HUES64 (cell line): Measurements from ENCODE around the gene BHLHE23.

Experiments used
- H3K27ac ChIP-seq: 2 replicates; pipeline ENCODE4 v1.7.0; 2013; ENCODE audit warnings: low read depth, low read length, inconsistent platforms
- H3K27me3 ChIP-seq: 2 replicates; pipeline ENCODE4 v1.6.1; 2013; ENCODE audit warnings: mild to moderate bottlenecking, low read length; ENCODE audit not compliant: insufficient read depth
- H3K36me3 ChIP-seq: 2 replicates; pipeline ENCODE4 v1.6.1; 2013; ENCODE audit warnings: mild to moderate bottlenecking, low read length; ENCODE audit not compliant: insufficient read depth
- H3K4me1 ChIP-seq: 2 replicates; pipeline ENCODE4 v1.6.1; 2013; ENCODE audit warnings: mild to moderate bottlenecking, low read length, moderate library complexity; ENCODE audit not compliant: insufficient read depth
- H3K4me3 ChIP-seq: 2 replicates; pipeline ENCODE4 v1.5.1; 2013; ENCODE audit warnings: mild to moderate bottlenecking, low read length, moderate library complexity
- H3K9ac ChIP-seq: 2 replicates; pipeline ENCODE4 v1.6.1; 2013; ENCODE audit warnings: mild to moderate bottlenecking, low read depth, low read length
- H3K9me3 ChIP-seq: 2 replicates; pipeline ENCODE4 v1.6.1; 2013; ENCODE audit warnings: low read depth, low read length; ENCODE audit not compliant: insufficient read depth
- WGBS: fragments of 150-250, 120-280 bp; methylation state at CpG from one replicate; pipeline ENCODE4 v1.1.7; 2013; ENCODE audit warnings: missing lambda C conversion rate; 5-methylcytosine and 5-hydroxymethylcytosine counted together

Gene BHLHE23

DNA sequence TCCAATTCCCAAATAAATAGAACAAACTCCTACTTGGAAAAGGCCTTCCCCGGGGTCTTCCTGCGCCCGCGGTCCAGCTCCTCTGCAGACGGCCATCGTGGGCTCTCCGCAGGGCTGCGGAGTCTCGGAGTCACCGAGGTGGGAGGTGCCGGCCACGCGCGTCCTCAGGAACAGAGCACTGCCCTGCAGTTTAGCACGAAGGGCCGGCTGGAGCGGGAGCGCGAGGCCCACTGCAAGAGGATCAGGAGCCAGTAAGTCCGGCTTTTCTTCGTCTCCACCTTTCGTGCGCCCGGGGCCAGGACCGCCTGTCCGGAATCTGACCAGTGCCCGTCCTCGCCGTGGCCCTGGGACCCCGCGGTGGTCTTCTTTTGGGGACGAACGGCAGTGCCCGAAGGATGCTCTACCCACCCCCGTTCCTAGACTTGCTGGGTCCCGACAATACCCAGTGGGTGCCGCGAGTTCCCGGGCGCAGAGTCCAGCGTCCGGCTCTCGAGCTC lies 1.4 kb downstream of the BHLHE23 start:
- Histone ChIP-seq H3K36me3 (no peaks in the 10 kb centered on the region), H3K27ac (no peak overlapping the region), H3K4me3 (no peak overlapping the region), H3K4me1 (peaks cover 19% of the 10 kb centered on the region; the same call in 1 of the 2 replicates), H3K9me3 (no peaks in the 10 kb centered on the region), H3K27me3 (peaks cover 98% of the 10 kb centered on the region), H3K9ac (no peak overlapping the region)
- 7% methylated on average over 43 of the region's 43 CpGs for WGBS

GRCh38 chr20:63004607-63005364 lies 2.0 kb downstream of the BHLHE23 start:
- Histone ChIP-seq H3K27me3 (peaks cover 98% of the 10 kb centered on the region), H3K9ac (no peak overlapping the region), H3K9me3 (no peaks in the 10 kb centered on the region), H3K36me3 (no peaks in the 10 kb centered on the region), H3K27ac (no peak overlapping the region), H3K4me1 (peaks cover 19% of the 10 kb centered on the region; the same call in 1 of the 2 replicates), H3K4me3 (no peak overlapping the region)
- 6% methylated on average over 53 of the region's 53 CpGs for WGBS

GRCh38 chr20:63003546-63003945 lies 3.2 kb downstream of the BHLHE23 start:
- H3K4me1 ChIP-seq = peaks cover 19% of the 10 kb centered on the region; the same call in 1 of the 2 replicates
- peaks cover 96% of the 10 kb centered on the region for H3K27me3 ChIP-seq
- WGBS = 4% methylated on average over 13 of the region's 13 CpGs

DNA sequence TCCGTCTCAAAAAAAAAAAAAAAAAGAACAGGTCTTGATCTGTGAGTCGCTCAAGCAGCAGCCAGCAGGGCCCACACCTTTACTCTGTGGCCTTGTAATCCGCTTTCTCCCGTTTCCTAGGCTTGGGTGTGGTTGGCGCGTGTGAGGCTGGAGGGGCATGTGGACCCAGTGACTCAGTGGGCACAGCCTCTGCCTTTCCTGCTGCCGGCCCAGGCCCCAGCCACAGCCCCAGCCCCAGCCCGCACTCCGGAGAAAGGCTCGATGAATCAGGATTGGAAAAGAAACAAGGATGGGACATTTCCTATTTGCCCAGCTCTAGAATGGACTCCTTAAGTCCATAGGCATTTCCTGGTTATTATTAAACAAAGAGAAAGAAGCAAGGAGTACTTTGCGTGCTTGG lies 4.3 kb downstream of the BHLHE23 start:
- H3K27me3 ChIP-seq = peaks cover 94% of the 10 kb centered on the region
- H3K36me3 ChIP-seq = no peaks in the 10 kb centered on the region
- no peaks in the 10 kb centered on the region for H3K9me3 ChIP-seq
- no peak overlapping the region for H3K4me3 ChIP-seq
- H3K4me1 ChIP-seq = peaks cover 17% of the 10 kb centered on the region; the same call in 1 of the 2 replicates
- WGBS = 86% methylated on average over 11 of the region's 11 CpGs
- no peak overlapping the region for H3K27ac ChIP-seq
- no peak overlapping the region for H3K9ac ChIP-seq

More at GRCh38 chr20:63003546-63003945, 3.2 kb downstream of the BHLHE23 start:
- no peaks in the 10 kb centered on the region for H3K36me3 ChIP-seq
- no peaks in the 10 kb centered on the region for H3K9me3 ChIP-seq
- no peak overlapping the region for H3K9ac ChIP-seq
- no peak overlapping the region for H3K4me3 ChIP-seq
- no peak overlapping the region for H3K27ac ChIP-seq

- Histone ChIP-seq H3K9ac (no peak overlapping the region), H3K36me3 (no peaks in the 10 kb centered on the region), H3K4me1 (peaks cover 20% of the 10 kb centered on the region; the same call in 1 of the 2 replicates), H3K27me3 (peaks cover 83% of the 10 kb centered on the region), H3K9me3 (no peaks in the 10 kb centered on the region), H3K27ac (no peak overlapping the region), H3K4me3 (no peak overlapping the region)
- WGBS = 73% methylated on average over 11 of the region's 11 CpGs
These were observed 5.8 kb downstream of the BHLHE23 start for GRCh38 chr20:63000958-63001357.

DNA sequence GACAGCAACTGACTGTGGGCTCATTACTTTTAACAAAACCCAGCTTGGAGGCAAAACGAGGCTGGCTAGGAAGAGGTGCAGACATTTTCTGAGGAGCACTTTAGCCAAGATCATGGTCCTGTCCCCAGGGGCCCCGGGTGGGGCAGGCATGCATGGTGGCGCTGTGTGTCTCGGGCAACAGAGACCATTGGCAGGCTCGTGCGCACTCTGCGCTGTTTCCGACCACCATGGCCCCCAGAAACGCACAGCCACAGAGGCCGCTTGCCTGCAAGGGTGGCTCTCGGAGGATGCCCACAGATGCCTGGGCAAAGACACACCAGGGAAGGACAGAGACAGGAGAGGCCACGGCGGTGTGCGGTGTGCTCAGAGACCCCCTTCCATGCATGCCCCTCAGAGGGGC lies 6.7 kb downstream of the BHLHE23 start:
- WGBS = 94% methylated on average over 14 of the region's 14 CpGs
- Histone ChIP-seq H3K9ac (no peak overlapping the region), H3K4me1 (peaks cover 20% of the 10 kb centered on the region; the same call in 1 of the 2 replicates), H3K36me3 (no peaks in the 10 kb centered on the region), H3K27ac (no peak overlapping the region), H3K9me3 (no peaks in the 10 kb centered on the region), H3K27me3 (peaks cover 80% of the 10 kb centered on the region), H3K4me3 (no peak overlapping the region)

DNA sequence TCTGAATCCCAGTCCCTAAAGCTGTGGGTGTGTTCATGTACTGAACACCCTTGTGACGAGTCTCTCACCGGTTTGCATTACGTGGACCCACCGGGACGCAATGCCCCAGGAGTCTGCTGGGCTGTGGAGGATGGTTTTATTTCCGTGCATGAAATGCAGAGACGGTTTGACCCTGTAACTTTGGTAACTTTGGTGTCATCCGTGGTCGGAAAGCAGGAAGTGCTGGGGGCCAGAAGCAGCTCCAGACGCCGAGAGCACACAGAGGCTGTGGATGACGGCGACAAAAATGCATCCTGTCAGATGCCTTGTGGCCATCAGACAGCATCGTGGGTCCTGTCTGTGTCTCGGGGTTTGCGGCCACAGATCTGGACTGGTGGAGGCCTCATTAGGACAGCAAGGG lies 7.2 kb downstream of the BHLHE23 start:
- WGBS = 92% methylated on average over 16 of the region's 16 CpGs
- Histone ChIP-seq H3K4me1 (peaks cover 18% of the 10 kb centered on the region; the same call in 1 of the 2 replicates), H3K27me3 (peaks cover 75% of the 10 kb centered on the region), H3K9ac (no peak overlapping the region), H3K27ac (no peak overlapping the region), H3K9me3 (no peaks in the 10 kb centered on the region), H3K36me3 (no peaks in the 10 kb centered on the region), H3K4me3 (no peak overlapping the region)

DNA sequence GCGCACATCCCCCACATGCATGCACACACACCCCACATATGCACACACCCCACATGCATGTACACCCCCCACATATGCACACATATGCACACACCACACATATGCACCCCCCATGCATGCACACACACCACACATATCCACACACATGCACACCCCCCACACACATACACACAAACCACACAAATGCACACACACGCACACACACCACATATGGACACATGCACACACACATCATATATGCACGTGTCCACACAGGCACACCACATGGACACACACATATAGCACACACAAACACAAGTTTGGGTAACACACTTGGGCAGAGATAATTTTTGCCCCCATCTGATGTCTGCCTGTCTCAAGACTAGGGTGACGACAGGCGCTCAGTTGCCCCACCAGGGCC lies 8.3 kb downstream of the BHLHE23 start:
- Histone ChIP-seq H3K4me1 (peaks cover 9% of the 10 kb centered on the region; the same call in 1 of the 2 replicates), H3K9me3 (no peaks in the 10 kb centered on the region), H3K4me3 (no peak overlapping the region), H3K27me3 (peaks cover 64% of the 10 kb centered on the region), H3K36me3 (no peaks in the 10 kb centered on the region), H3K27ac (no peak overlapping the region), H3K9ac (no peak overlapping the region)
- WGBS = 79% methylated on average over 5 of the region's 5 CpGs

GRCh38 chr20:62997417-62998035 lies 9.2 kb downstream of the BHLHE23 start:
- Histone ChIP-seq H3K9me3 (no peaks in the 10 kb centered on the region), H3K4me1 (peaks cover 9% of the 10 kb centered on the region; the same call in 1 of the 2 replicates), H3K27me3 (peaks cover 55% of the 10 kb centered on the region), H3K27ac (no peak overlapping the region), H3K4me3 (no peak overlapping the region), H3K9ac (no peak overlapping the region), H3K36me3 (no peaks in the 10 kb centered on the region)
- WGBS = 51% methylated on average over 20 of the region's 20 CpGs

GRCh38 chr20:62996596-62996982 lies 10.2 kb downstream of the BHLHE23 start:
- no peak overlapping the region for H3K9ac ChIP-seq

GRCh38 chr20:62995898-62996595 lies 10.7 kb downstream of the BHLHE23 start:
- H3K27ac ChIP-seq = no peak overlapping the region
- WGBS = 90% methylated on average over 25 of the region's 25 CpGs
- peaks cover 42% of the 10 kb centered on the region for H3K27me3 ChIP-seq
- H3K4me1 ChIP-seq = peaks cover 8% of the 10 kb centered on the region; the same call in 1 of the 2 replicates
- no peak overlapping the region for H3K4me3 ChIP-seq
- no peak overlapping the region for H3K9ac ChIP-seq
- no peaks in the 10 kb centered on the region for H3K9me3 ChIP-seq
- no peaks in the 10 kb centered on the region for H3K36me3 ChIP-seq

More at GRCh38 chr20:62996596-62996982, 10.2 kb downstream of the BHLHE23 start:
- peaks cover 9% of the 10 kb centered on the region; the same call in 1 of the 2 replicates for H3K4me1 ChIP-seq
- H3K36me3 ChIP-seq = no peaks in the 10 kb centered on the region
- H3K27ac ChIP-seq = no peak overlapping the region
- no peak overlapping the region for H3K4me3 ChIP-seq
- WGBS = 94% methylated on average over 14 of the region's 14 CpGs
- H3K27me3 ChIP-seq = peaks cover 47% of the 10 kb centered on the region
- no peaks in the 10 kb centered on the region for H3K9me3 ChIP-seq
